H1 (cell line): Measurements from ENCODE around the gene PELI2. TPM values are rescaled to one million over a fixed set of nuclear protein-coding genes. Genes with fewer than 3 reads are reported as not detected.

Experiments used
- CTCF ChIA-PET: fragments of 300-600 bp; sonication (Branson Sonifier 250); formaldehyde crosslinking; loops from one replicate; lab custom pipeline; 2021; ENCODE audit not compliant: partially characterized antibody; lab: Charles Lee
- POLR2A ChIA-PET: fragments of 300-600 bp; sonication (Branson Sonifier 250); formaldehyde crosslinking; loops from one replicate; lab custom pipeline; 2021; ENCODE audit warnings: inconsistent platforms; ENCODE audit not compliant: partially characterized antibody; lab: Charles Lee
- DNase-seq, 2 experiments: peaks; one replicate each; pipeline versions ENCODE4 v3.0.0 to v3.0.0-alpha.2; 2010 to 2022; ENCODE audit warnings: low spot score in 2 of 2, low read depth in 1 of 2, mixed read lengths in 1 of 2
- FAIRE-seq: peaks from 2 replicates; lab custom pipeline; 2011; peaks lifted over from hg19 to GRCh38; lab: Jason Lieb, UNC
- H2AFZ ChIP-seq: 2 replicates; pipeline ENCODE4 v1.8.1; 2012; ENCODE audit warnings: low read length, inconsistent platforms
- H2AK5ac ChIP-seq: 2 replicates; pipeline ENCODE4 v1.6.1; 2013; ENCODE audit warnings: low read depth, low read length
- H2BK120ac ChIP-seq: replicated peaks from 2 replicates; pipeline ENCODE3; 2013; ENCODE audit warnings: low read depth, low read length, inconsistent platforms
- H2BK12ac ChIP-seq: 2 replicates; pipeline ENCODE4 v1.6.1; 2013; ENCODE audit warnings: low read depth, low read length
- H2BK15ac ChIP-seq: 2 replicates; pipeline ENCODE4 v1.6.1; 2013; ENCODE audit warnings: low read length
- H2BK20ac ChIP-seq: 2 replicates; pipeline ENCODE4 v1.6.1; 2013; ENCODE audit warnings: low read length
- H2BK5ac ChIP-seq: 2 replicates; pipeline ENCODE4 v1.6.1; 2013; ENCODE audit warnings: low read depth, low read length
- H3K14ac ChIP-seq: 2 replicates; pipeline ENCODE4 v1.6.1; 2013; ENCODE audit warnings: inconsistent platforms; ENCODE audit not compliant: insufficient read length
- H3K18ac ChIP-seq: 2 replicates; pipeline ENCODE4 v1.6.1; 2013; ENCODE audit warnings: low read length; ENCODE audit errors: extremely low read depth
- H3K23ac ChIP-seq: 2 replicates; pipeline ENCODE4 v1.6.1; 2013; ENCODE audit warnings: inconsistent platforms; ENCODE audit not compliant: insufficient read length
- H3K23me2 ChIP-seq: 2 replicates; pipeline ENCODE4 v1.6.1; 2013; ENCODE audit warnings: low read depth, low read length
- H3K27ac ChIP-seq: 2 replicates; pipeline ENCODE4 v1.6.1; 2011; ENCODE audit warnings: low read depth, low read length, inconsistent platforms
- H3K27me3 ChIP-seq, 4 experiments: replicated peaks in 1 of 4; 1 replicate in 1 of 4; 2 replicates in 3 of 4; pipeline versions ENCODE4 v1.6.1 to v1.8.1; 2011 to 2013; ENCODE audit warnings: low read length in 3 of 4, mild to moderate bottlenecking in 3 of 4, inconsistent platforms in 2 of 4, mixed read lengths in 2 of 4, moderate library complexity in 1 of 4; ENCODE audit not compliant: control insufficient read depth in 3 of 4, insufficient read depth in 3 of 4; ENCODE audit errors: extremely low read depth in 1 of 4
- H3K36me3 ChIP-seq, 4 experiments: 2 replicates each; pipeline versions ENCODE4 v1.6.1 to v1.8.1; 2011 to 2013; ENCODE audit warnings: mild to moderate bottlenecking in 4 of 4, low read length in 3 of 4, moderate library complexity in 2 of 4, control low read depth in 1 of 4, inconsistent platforms in 1 of 4; ENCODE audit not compliant: insufficient read depth in 4 of 4, control insufficient read depth in 2 of 4
- H3K4ac ChIP-seq: replicated peaks from 2 replicates; pipeline ENCODE3; 2013; ENCODE audit warnings: low read length, low read depth, mixed read lengths, inconsistent platforms; ENCODE audit not compliant: insufficient read length
- H3K4me1 ChIP-seq, 4 experiments: replicated peaks in 1 of 4; 1 replicate in 1 of 4; 2 replicates in 3 of 4; pipeline versions ENCODE4 v1.6.1 to v1.8.1; 2011 to 2013; ENCODE audit warnings: low read length in 3 of 4, inconsistent platforms in 2 of 4, mixed read lengths in 1 of 4; ENCODE audit not compliant: insufficient read depth in 4 of 4, control insufficient read depth in 3 of 4
- H3K4me2 ChIP-seq, 2 experiments: 2 replicates each; pipeline versions ENCODE4 v1.6.1 to v1.8.1; 2011 to 2013; ENCODE audit warnings: low read depth in 2 of 2, low read length in 2 of 2, control low read depth in 1 of 2, inconsistent platforms in 1 of 2, mild to moderate bottlenecking in 1 of 2; ENCODE audit not compliant: insufficient read depth in 1 of 2
- H3K4me3 ChIP-seq, 4 experiments: fragments of 200-600, 300-600 bp in 1 of 4; sonication (generic), shearing (Covaris generic), sonication (Bioruptor Twin) in 1 of 4; 2 replicates each; pipeline versions ENCODE4 v1.5.1 to v1.8.1; 2011 to 2016; ENCODE audit warnings: low read length in 4 of 4, low read depth in 3 of 4, control low read depth in 2 of 4, inconsistent platforms in 2 of 4, mild to moderate bottlenecking in 2 of 4, mixed read lengths in 1 of 4, moderate library complexity in 1 of 4; ENCODE audit not compliant: insufficient read depth in 2 of 4; ENCODE audit errors: extremely low read depth in 1 of 4
- H3K56ac ChIP-seq: replicated peaks from 2 replicates; pipeline ENCODE3; 2013; ENCODE audit warnings: low read depth, mild to moderate bottlenecking, mixed read lengths, low read length, inconsistent platforms; ENCODE audit not compliant: insufficient read length
- H3K79me1 ChIP-seq: 2 replicates; pipeline ENCODE4 v1.6.1; 2013; ENCODE audit warnings: low read depth, low read length, control low read depth
- H3K79me2 ChIP-seq, 2 experiments: 2 replicates each; pipeline versions ENCODE4 v1.6.1 to v1.8.1; 2012 to 2013; ENCODE audit warnings: low read length in 2 of 2, mild to moderate bottlenecking in 2 of 2, inconsistent platforms in 1 of 2; ENCODE audit not compliant: insufficient read depth in 2 of 2, control insufficient read depth in 1 of 2
- H3K9ac ChIP-seq, 4 experiments: replicated peaks in 1 of 4; 1 replicate in 1 of 4; 2 replicates in 3 of 4; pipeline versions ENCODE4 v1.6.1 to v1.8.1; 2011 to 2013; ENCODE audit warnings: low read depth in 3 of 4, low read length in 3 of 4, control low read depth in 2 of 4, mild to moderate bottlenecking in 2 of 4, moderate library complexity in 2 of 4, inconsistent platforms in 1 of 4; ENCODE audit errors: extremely low read depth in 1 of 4
- H3K9me3 ChIP-seq, 2 experiments: 2 replicates each; pipeline versions ENCODE4 v1.6.1 to v1.8.1; 2012 to 2013; ENCODE audit warnings: mild to moderate bottlenecking in 2 of 2, moderate library complexity in 2 of 2, control low read depth in 1 of 2, inconsistent platforms in 1 of 2, low read depth in 1 of 2, low read length in 1 of 2, mixed read lengths in 1 of 2; ENCODE audit not compliant: insufficient read depth in 2 of 2
- H4K20me1 ChIP-seq, 2 experiments: replicated peaks in 1 of 2; 2 replicates each; pipeline versions ENCODE3 to v1.8.1; 2011 to 2013; ENCODE audit warnings: inconsistent platforms in 2 of 2, low read length in 2 of 2, mild to moderate bottlenecking in 1 of 2; ENCODE audit not compliant: insufficient read depth in 2 of 2, control insufficient read depth in 1 of 2
- H4K5ac ChIP-seq: 2 replicates; pipeline ENCODE4 v1.6.1; 2013; ENCODE audit warnings: low read length, low read depth, mixed read lengths, inconsistent platforms; ENCODE audit not compliant: insufficient read length
- H4K8ac ChIP-seq: 2 replicates; pipeline ENCODE4 v1.8.0; 2013; ENCODE audit warnings: mild to moderate bottlenecking, moderate library complexity, low read length, inconsistent platforms; ENCODE audit not compliant: insufficient read depth; ENCODE audit errors: extremely low read depth
- H4K91ac ChIP-seq: replicated peaks from 2 replicates; pipeline ENCODE3; 2013; ENCODE audit warnings: low read length, mixed read lengths, inconsistent platforms; ENCODE audit not compliant: insufficient read length
- BACH1 ChIP-seq: IDR thresholded peaks from 2 replicates; pipeline ENCODE4 v1.6.1; 2012; ENCODE audit warnings: low read length, improper control_type of control experiment
- BRCA1 ChIP-seq: IDR thresholded peaks from 2 replicates; pipeline ENCODE4 v1.6.1; 2012; ENCODE audit warnings: low read depth, low read length, improper control_type of control experiment
- CBX8 ChIP-seq: fragments of 300-800, 300-1000 bp; sonication (generic); IDR thresholded peaks from 2 replicates; pipeline ENCODE4 v1.7.1; 2016; ENCODE audit warnings: low read depth, low read length, borderline replicate concordance
- CTBP2 ChIP-seq: IDR thresholded peaks from 2 replicates; pipeline ENCODE4 v1.7.0; 2011; ENCODE audit warnings: borderline replicate concordance, mild to moderate bottlenecking, moderate library complexity, mixed read lengths, low read length; ENCODE audit not compliant: insufficient read depth, insufficient read length
- CTCF ChIP-seq, 3 experiments: IDR thresholded peaks; 1 replicate in 2 of 3; 2 replicates in 1 of 3; pipeline versions ENCODE4 v1.5.1 to v1.6.1; 2011; ENCODE audit warnings: low read length in 3 of 3, mild to moderate bottlenecking in 3 of 3, inconsistent platforms in 2 of 3, low read depth in 1 of 3, moderate library complexity in 1 of 3; ENCODE audit not compliant: insufficient read depth in 1 of 3; ENCODE audit errors: control extremely low read depth in 1 of 3
- EZH2 ChIP-seq: fragments of 200-600 bp; sonication (generic); IDR thresholded peaks from 2 replicates; pipeline ENCODE4 v1.7.1; 2012; ENCODE audit warnings: low read depth, mild to moderate bottlenecking, moderate library complexity, low read length, inconsistent platforms; ENCODE audit not compliant: severe bottlenecking
- GTF2F1 ChIP-seq: IDR thresholded peaks from 2 replicates; pipeline ENCODE4 v1.6.1; 2012; ENCODE audit warnings: low read depth, low read length, improper control_type of control experiment, borderline replicate concordance
- MAFK ChIP-seq: IDR thresholded peaks from 2 replicates; pipeline ENCODE4 v1.6.1; 2012; ENCODE audit warnings: low read depth, mild to moderate bottlenecking, improper control_type of control experiment, low read length
- NANOG ChIP-seq: IDR thresholded peaks from 2 replicates; pipeline ENCODE4 v1.6.1; 2011; ENCODE audit warnings: low read length, low read depth, mild to moderate bottlenecking, inconsistent platforms; ENCODE audit not compliant: insufficient read depth, poor library complexity, severe bottlenecking
- TBP ChIP-seq: IDR thresholded peaks from 2 replicates; pipeline ENCODE4 v1.6.1; 2011; ENCODE audit warnings: low read depth, low read length, improper control_type of control experiment
- TEAD4 ChIP-seq: IDR thresholded peaks from 2 replicates; pipeline ENCODE4 v1.6.1; 2012; ENCODE audit warnings: low read depth, low read length, inconsistent platforms, mixed read lengths
- WGBS, 2 experiments: shearing (Covaris generic) in 1 of 2; methylation state at CpG; one replicate each; pipeline versions ENCODE4 v1.1.6 to v1.1.7; 2013 to 2015; ENCODE audit warnings: low lambda C conversion rate in 2 of 2, mixed read lengths in 2 of 2, inconsistent platforms in 1 of 2, low coverage in 1 of 2, missing lambda C conversion rate in 1 of 2; ENCODE audit not compliant: insufficient replicate concordance in 2 of 2, insufficient coverage in 1 of 2, insufficient read length in 1 of 2; ENCODE audit errors: extremely low coverage in 1 of 2, missing lambda C conversion rate in 1 of 2; 5-methylcytosine and 5-hydroxymethylcytosine counted together
- polyA plus RNA-seq, 7 experiments: library from polyadenylated mRNA; depleted of rRNA in 3 of 7; stranded (reverse) in 5 of 7; unstranded in 2 of 7; fragments of >200 nt in 5 of 7; fragments of 200-250 nt in 2 of 7; gene quantifications; 1 replicate in 5 of 7; 2 replicates in 1 of 7; 4 replicates in 1 of 7; pipeline versions ENCODE4 v1.2.1 to v1.2.3, GENCODE V29; 2011 to 2013; ENCODE audit warnings: missing spikeins in 2 of 7, mixed read lengths in 2 of 7
- total RNA-seq: library from RNA; stranded (reverse); fragmentation: NEBNext Ultra II Directional; extraction: Animal tissue kit (Norgen Biotek cat#: 25700); gene quantifications from 2 replicates; pipeline ENCODE4 v1.2.1, GENCODE V29; 2021

The PELI2 gene
- total and polyA plus RNA-seq, 2 of the 8 experiments (the other 6 are each of a cell fraction or from before 2014, with no cell fraction given) = 14.6 to 25.7 TPM

GRCh38 chr14:56135668-56136067 is 17.5 kb downstream of the PELI2 start:
- Histone ChIP-seq H3K14ac (no peak overlapping the region), H4K91ac (no peak overlapping the region), H3K23ac (no peak overlapping the region), H4K5ac (no peak overlapping the region), H2BK15ac (no peak overlapping the region), H4K20me1 (peaks cover 4% of the 10 kb centered on the region in 2 experiments), H2BK5ac (no peak overlapping the region), H3K18ac (no peak overlapping the region), H2BK12ac (no peak overlapping the region), H3K27me3 (peaks cover 0 to 1% (median 0%) of the 10 kb centered on the region in 4 experiments; a peak in 1 of 7 replicates), H2BK120ac (no peak overlapping the region), H3K4ac (no peak overlapping the region), H2AFZ (no peak overlapping the region), H4K8ac (no peak overlapping the region), H3K4me3 (no peak overlapping the region), H3K23me2 (no peaks in the 10 kb centered on the region), H3K79me2 (peaks cover 0 to 97% of the 10 kb centered on the region in 2 experiments; a peak in 2 of 4 replicates), H3K27ac (no peak overlapping the region), H3K9me3 (no peaks in the 10 kb centered on the region), H3K56ac (no peak overlapping the region), H3K79me1 (peaks cover 3% of the 10 kb centered on the region; the same call in 1 of the 2 replicates), H3K9ac (no peak overlapping the region), H2AK5ac (no peak overlapping the region), H2BK20ac (no peak overlapping the region), H3K4me2 (no peak overlapping the region), H3K4me1 (peaks cover 8 to 25% (median 21%) of the 10 kb centered on the region in 4 experiments), H3K36me3 (no peaks in the 10 kb centered on the region)
- DNase-seq (no peak), FAIRE-seq (no peak)
- ChIA-PET CTCF (interaction anchor here (0.8 to 0.9 kb wide), 2 partner anchors 163 to 204 kb away, joined by 3 read pairs; no protein-coding TSS in a partner anchor), POLR2A (no interaction called here)
- 76% methylated on average over 1 of the region's 1 CpG; no CpG with 5 or more reads in 1 of the 2 experiments for WGBS, 2 experiments
- no peak for TF ChIP-seq EZH2
- no peak for TF ChIP-seq CBX8
- TF ChIP-seq CTCF (IDR thresholded peaks at IDR 0.05; ENCODE audit: control extremely low read depth in 1 of 3, insufficient read depth in 1 of 3, low read depth in 1 of 3, low read length in 3 of 3) = no peak
- no peak for TF ChIP-seq CTBP2
- TF ChIP-seq MAFK = no peak
- TF ChIP-seq GTF2F1 = no peak
- TF ChIP-seq TEAD4 = no peak
- no peak for TF ChIP-seq BRCA1
- TF ChIP-seq TBP = no peak
- no peak for TF ChIP-seq BACH1
- no peak for TF ChIP-seq NANOG
